SU-DHL-6 (cell line): ENCODE data around the gene SDK1.

ENCODE experiments used
- H2AFZ ChIP-seq: fragments of 200-600 bp; sonication (generic); 2 replicates; pipeline ENCODE4 v1.6.1; 2014; ENCODE audit warnings: low read depth, mild to moderate bottlenecking, moderate library complexity, mixed read lengths, antibody characterized with exemption, low read length; ENCODE audit not compliant: severe bottlenecking
- H3F3A ChIP-seq: fragments of 200-600 bp; shearing (Covaris generic); 2 replicates; pipeline ENCODE4 v1.6.0; 2016; ENCODE audit warnings: antibody characterized with exemption, mild to moderate bottlenecking; ENCODE audit not compliant: insufficient read depth
- H3K27ac ChIP-seq: fragments of 200-600 bp; sonication (generic); 2 replicates; pipeline ENCODE4 v1.5.1; 2016; ENCODE audit warnings: low read depth, mild to moderate bottlenecking, low read length, moderate library complexity, mixed read lengths
- H3K27me3 ChIP-seq: fragments of 200-600 bp; sonication (generic), shearing (Covaris generic); 2 replicates; pipeline ENCODE4 v1.6.0; 2014; ENCODE audit warnings: mild to moderate bottlenecking, low read length
- H3K36me3 ChIP-seq: fragments of 200-600 bp; sonication (generic); 2 replicates; pipeline ENCODE4 v1.6.1; 2014; ENCODE audit warnings: mild to moderate bottlenecking, low read length, mixed read lengths
- H3K4me2 ChIP-seq: fragments of 300-600, 200-600 bp; shearing (Covaris generic), sonication (generic); 2 replicates; pipeline ENCODE4 v1.6.0; 2014; ENCODE audit warnings: low read length, low read depth, mild to moderate bottlenecking; ENCODE audit not compliant: poor library complexity, severe bottlenecking
- H3K4me3 ChIP-seq: fragments of 200-600 bp; sonication (generic); 2 replicates; pipeline ENCODE4 v1.5.1; 2014; ENCODE audit warnings: antibody characterized with exemption, low read length, mild to moderate bottlenecking, mixed read lengths; ENCODE audit not compliant: insufficient read depth, poor library complexity, severe bottlenecking
- H3K79me2 ChIP-seq: fragments of 200-600 bp; sonication (generic); 2 replicates; pipeline ENCODE4 v1.6.1; 2014; ENCODE audit warnings: mild to moderate bottlenecking, low read length, moderate library complexity; ENCODE audit not compliant: insufficient read depth
- H3K9ac ChIP-seq: fragments of 200-600 bp; sonication (generic); 2 replicates; pipeline ENCODE4 v1.7.0; 2014; ENCODE audit warnings: mild to moderate bottlenecking, low read length
- H3K9me2 ChIP-seq: fragments of 200-600 bp; sonication (generic); replicated peaks from 2 replicates; pipeline ENCODE4 v1.6.1; 2014; ENCODE audit warnings: low read length; ENCODE audit not compliant: insufficient read depth
- H3K9me3 ChIP-seq: fragments of 200-600 bp; sonication (generic); 2 replicates; pipeline ENCODE4 v1.6.1; 2014; ENCODE audit warnings: low read length, mixed read lengths; ENCODE audit not compliant: insufficient read depth
- H4K20me1 ChIP-seq: fragments of 200-600 bp; sonication (generic); 2 replicates; pipeline ENCODE4 v1.6.1; 2014; ENCODE audit warnings: low read depth, mild to moderate bottlenecking, antibody characterized with exemption, low read length, moderate library complexity, mixed read lengths
- EZH2phosphoT487 ChIP-seq: fragments of 200-600 bp; sonication (generic), shearing (Covaris generic); conservative IDR thresholded peaks from 2 replicates; pipeline ENCODE4 v1.6.1; 2018; ENCODE audit warnings: mild to moderate bottlenecking, antibody characterized with exemption, low read length, moderate library complexity, mixed read lengths
- TF ChIP-seq, protein P1 (sequence below): fragments of 200-600 bp; sonication (generic); IDR thresholded peaks from one replicate; pipeline ENCODE4 v1.5.1; 2017; ENCODE audit warnings: antibody characterized with exemption, mild to moderate bottlenecking, low read length, moderate library complexity; ENCODE audit not compliant: insufficient read depth, poor library complexity, severe bottlenecking

Gene SDK1

DNA sequence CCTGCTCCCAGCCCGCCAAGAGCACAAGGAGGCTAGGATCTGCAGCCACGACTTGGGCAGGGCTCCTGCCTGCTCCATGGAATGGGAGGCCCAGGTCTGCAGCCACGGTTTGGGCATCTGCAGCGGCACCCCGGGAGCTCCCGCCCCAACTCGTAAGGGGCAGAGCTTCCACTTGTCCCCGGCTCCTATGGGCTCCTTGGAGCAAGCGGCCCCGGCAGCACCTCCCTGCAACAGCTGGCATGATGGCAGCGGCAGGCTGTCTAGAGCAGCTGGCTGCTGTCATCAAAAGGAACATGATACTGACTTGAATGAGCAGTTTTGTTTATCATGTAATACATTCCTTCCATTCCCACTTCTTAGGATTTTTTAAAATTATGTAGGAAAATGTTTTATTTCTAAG is 697.0 kb downstream of the SDK1 start:
- H3F3A ChIP-seq, result no peaks in the 10 kb centered on the region
- H3K9ac ChIP-seq, result no peak overlapping the region
- H3K27me3 ChIP-seq, result no peaks in the 10 kb centered on the region
- TF ChIP-seq EZH2phosphoT487, result no peak
- TF ChIP-seq, protein P1, sequence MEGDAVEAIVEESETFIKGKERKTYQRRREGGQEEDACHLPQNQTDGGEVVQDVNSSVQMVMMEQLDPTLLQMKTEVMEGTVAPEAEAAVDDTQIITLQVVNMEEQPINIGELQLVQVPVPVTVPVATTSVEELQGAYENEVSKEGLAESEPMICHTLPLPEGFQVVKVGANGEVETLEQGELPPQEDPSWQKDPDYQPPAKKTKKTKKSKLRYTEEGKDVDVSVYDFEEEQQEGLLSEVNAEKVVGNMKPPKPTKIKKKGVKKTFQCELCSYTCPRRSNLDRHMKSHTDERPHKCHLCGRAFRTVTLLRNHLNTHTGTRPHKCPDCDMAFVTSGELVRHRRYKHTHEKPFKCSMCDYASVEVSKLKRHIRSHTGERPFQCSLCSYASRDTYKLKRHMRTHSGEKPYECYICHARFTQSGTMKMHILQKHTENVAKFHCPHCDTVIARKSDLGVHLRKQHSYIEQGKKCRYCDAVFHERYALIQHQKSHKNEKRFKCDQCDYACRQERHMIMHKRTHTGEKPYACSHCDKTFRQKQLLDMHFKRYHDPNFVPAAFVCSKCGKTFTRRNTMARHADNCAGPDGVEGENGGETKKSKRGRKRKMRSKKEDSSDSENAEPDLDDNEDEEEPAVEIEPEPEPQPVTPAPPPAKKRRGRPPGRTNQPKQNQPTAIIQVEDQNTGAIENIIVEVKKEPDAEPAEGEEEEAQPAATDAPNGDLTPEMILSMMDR, result no peak
- H3K9me2 ChIP-seq, result no peaks in the 10 kb centered on the region
- H3K4me2 ChIP-seq, result no peak overlapping the region
- no peaks in the 10 kb centered on the region for H4K20me1 ChIP-seq
- H3K9me3 ChIP-seq, result no peaks in the 10 kb centered on the region
- H3K4me3 ChIP-seq, result no peak overlapping the region
- no peak overlapping the region for H3K27ac ChIP-seq
- H3K36me3 ChIP-seq, result no peaks in the 10 kb centered on the region
- no peaks in the 10 kb centered on the region for H3K79me2 ChIP-seq
- H2AFZ ChIP-seq, result no peak overlapping the region

DNA sequence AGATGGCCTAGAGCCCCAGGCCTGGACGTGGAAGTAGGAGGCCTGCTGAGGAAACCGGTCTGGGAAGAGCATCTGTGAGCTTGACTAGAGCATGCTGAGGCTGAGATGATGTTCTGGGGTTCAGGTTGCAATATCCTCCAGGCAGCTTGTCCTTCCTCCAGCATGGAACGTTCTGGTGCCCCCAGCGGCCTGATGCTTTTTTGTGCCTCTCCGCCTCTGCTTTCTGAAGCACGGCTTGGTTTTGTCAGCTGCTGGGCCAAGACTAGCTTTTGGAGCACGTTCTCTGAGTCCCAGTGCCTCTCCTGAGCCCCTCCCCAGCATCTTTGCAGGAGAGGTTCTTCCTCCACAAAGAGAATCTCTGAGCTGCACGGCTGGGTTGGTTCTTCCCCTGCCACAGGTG is 699.1 kb downstream of the SDK1 start:
- no peaks in the 10 kb centered on the region for H3K27me3 ChIP-seq
- no peak overlapping the region for H2AFZ ChIP-seq
- TF ChIP-seq, protein P1, result no peak
- no peak for TF ChIP-seq EZH2phosphoT487
- no peak overlapping the region for H3K9ac ChIP-seq
- H3F3A ChIP-seq, result no peaks in the 10 kb centered on the region
- no peak overlapping the region for H3K27ac ChIP-seq
- H3K79me2 ChIP-seq, result no peaks in the 10 kb centered on the region
- no peak overlapping the region for H3K4me3 ChIP-seq
- H4K20me1 ChIP-seq, result no peaks in the 10 kb centered on the region
- no peak overlapping the region for H3K4me2 ChIP-seq
- no peaks in the 10 kb centered on the region for H3K36me3 ChIP-seq
- no peaks in the 10 kb centered on the region for H3K9me3 ChIP-seq
- H3K9me2 ChIP-seq, result no peaks in the 10 kb centered on the region

DNA sequence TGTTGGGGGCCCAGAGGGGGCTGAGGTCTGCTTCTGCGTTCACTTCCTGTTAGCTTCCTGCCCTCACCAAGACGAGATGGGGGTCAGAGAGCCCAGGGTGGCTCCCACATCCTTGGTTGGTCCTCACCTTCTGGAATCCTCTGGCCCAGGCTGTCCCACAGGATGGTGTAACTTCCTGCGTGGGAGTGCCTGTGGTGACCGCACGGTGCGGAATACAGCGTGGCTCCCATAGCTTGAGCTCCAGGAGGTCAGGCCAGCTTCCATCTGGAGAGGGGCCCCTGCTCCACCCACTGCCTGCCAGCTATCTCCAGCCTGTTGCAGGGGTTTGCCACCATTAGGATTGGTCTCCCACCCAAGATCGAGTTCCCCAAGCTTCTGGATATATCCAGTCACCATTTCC is 699.9 kb downstream of the SDK1 start:
- no peaks in the 10 kb centered on the region for H3K9me2 ChIP-seq
- no peak overlapping the region for H3K4me2 ChIP-seq
- H3K27ac ChIP-seq, result no peak overlapping the region
- no peaks in the 10 kb centered on the region for H3F3A ChIP-seq
- no peak overlapping the region for H3K4me3 ChIP-seq
- no peak for TF ChIP-seq EZH2phosphoT487
- TF ChIP-seq, protein P1, result no peak
- H3K9ac ChIP-seq, result no peak overlapping the region
- H3K9me3 ChIP-seq, result no peaks in the 10 kb centered on the region
- H3K79me2 ChIP-seq, result no peaks in the 10 kb centered on the region
- no peaks in the 10 kb centered on the region for H3K36me3 ChIP-seq
- no peaks in the 10 kb centered on the region for H3K27me3 ChIP-seq
- H4K20me1 ChIP-seq, result no peaks in the 10 kb centered on the region
- no peak overlapping the region for H2AFZ ChIP-seq

DNA sequence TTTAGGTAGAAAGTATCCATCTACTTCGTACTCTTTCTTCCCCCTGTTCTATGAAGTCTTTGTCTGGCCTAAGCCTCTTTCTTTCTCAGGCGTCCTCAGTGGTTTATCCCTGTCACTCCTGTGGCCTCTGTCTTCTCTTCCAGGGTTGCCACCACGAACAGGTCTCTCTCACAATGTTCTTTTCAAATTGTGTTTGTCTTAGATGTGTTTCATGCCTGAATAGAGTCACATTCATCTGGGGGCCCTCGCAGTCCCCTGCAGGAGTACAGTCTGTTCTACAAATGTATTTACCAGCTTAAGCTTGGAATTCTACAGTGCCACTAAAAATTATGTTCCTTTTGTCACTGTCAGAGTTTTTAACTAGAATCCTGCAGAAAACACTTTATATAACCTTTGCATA is 700.7 kb downstream of the SDK1 start:
- Histone ChIP-seq H3K9me2 (no peaks in the 10 kb centered on the region), H3K9me3 (no peaks in the 10 kb centered on the region), H4K20me1 (no peaks in the 10 kb centered on the region), H3K9ac (no peak overlapping the region), H3K4me3 (no peak overlapping the region), H2AFZ (no peak overlapping the region), H3K36me3 (no peaks in the 10 kb centered on the region), H3K27me3 (no peaks in the 10 kb centered on the region), H3F3A (no peaks in the 10 kb centered on the region), H3K4me2 (no peak overlapping the region), H3K79me2 (no peaks in the 10 kb centered on the region), H3K27ac (no peak overlapping the region)
- TF ChIP-seq, protein P1, result no peak
- TF ChIP-seq EZH2phosphoT487, result no peak
